ENCODE data around the gene AFF3.

Gene AFF3

DNA sequence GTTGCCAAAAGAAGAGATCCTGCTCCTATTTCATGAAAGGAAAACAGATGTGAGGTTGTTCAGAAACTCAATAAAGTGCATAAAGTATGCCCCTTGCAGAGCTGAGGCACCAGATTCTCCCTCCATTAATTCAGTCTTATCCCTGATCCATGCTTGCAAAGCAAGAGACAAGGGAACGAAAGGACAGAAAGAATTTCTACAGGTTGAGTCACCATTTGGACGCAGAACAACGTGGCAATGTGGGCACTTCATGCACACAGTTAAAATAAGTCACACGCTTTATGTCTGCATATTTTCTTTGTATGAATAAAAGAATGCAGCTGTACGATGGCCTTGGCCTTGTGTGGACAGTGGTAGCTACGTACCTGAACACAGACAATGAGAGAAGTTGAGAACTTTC lies 330.8 kb downstream of the AFF3 start:
- DNase-seq: no peak

DNA sequence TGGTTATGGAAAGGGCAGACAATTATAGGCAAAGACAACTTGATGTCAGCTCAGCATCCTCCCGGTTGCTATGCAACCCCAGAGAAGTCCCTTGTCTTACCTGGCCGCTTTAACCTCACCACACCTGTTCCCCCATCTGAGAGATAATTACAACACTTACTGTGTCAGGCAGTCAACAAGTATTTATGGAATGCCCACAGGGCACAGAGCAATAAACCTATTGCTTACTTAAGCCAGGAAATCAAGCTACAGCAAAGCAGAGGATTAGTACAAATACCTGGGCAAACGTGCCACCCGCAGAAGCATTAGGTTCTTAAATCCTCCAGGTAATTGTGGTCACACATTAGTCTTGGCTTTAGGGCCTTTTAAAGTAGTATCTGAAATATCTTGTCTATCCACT lies 332.2 kb downstream of the AFF3 start:
- no peak for DNase-seq

DNA sequence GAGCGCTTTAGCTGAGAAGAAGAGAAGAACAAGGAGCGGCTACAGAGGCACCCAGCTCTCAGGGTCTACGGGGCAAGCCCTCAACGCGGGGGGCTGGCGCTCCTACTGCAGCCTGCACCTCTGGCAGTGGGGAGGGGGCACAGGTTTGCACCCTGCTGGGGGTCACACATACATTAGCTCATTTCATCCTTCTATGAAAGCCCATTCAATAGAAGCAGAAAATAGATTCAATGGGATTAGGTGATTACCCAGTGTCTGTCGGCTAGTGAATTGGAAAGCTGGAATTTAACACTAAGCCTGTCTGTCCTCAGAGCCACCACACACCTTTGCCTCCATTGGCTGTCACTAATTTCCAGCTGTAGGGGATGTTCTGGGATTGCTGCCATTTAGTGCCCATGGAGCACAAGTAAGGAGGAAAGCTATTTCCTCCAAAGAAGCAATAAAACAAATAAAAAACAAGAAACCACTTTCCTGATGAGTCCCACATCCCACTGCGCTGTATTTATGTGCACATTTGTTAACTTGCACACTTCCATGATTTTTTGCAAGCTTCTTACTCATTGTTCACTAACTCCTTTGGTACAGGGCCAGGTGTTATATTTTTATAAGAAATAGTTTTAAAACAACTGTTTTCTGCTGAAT lies 333.0 kb downstream of the AFF3 start:
- DNase-seq: no peak

DNA sequence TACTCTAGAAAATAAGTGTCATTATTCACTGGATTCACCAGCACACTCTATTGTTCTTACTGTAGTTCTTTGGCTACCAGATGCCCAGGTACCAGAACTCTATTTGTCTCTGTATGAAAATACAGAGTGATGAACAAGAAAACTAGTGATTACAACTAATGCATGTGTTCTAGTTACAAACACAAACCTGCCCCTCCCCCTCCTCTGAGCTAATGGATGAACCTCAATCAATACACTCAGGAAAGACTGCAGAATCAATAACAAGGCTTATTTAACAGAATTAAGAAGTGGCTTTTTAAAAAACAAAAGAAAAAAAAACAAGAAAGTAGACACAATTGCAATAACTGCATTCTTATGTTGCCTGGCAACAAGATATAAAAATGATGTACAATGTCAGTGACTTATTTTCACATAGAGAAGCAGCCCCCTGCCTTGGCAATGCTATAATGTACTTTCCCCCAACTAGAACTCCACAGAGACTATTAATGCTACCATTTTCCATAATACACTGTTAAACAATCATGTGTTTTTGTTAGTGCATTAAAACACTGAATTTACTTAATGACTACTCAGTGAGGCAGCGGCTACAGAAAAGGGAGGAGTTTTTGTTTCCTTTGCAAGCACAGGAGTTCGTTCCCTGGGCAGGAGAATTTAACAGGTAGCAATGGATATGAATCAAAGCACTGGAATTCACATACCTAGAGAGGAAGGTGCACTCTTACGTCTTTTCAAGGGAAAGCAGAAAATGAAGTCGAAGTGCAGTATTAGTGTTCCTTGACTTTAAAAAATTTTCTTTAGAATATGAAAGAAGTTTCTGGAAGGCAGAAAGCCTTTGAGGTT lies 333.8 kb downstream of the AFF3 start:
- no peak for DNase-seq

DNA sequence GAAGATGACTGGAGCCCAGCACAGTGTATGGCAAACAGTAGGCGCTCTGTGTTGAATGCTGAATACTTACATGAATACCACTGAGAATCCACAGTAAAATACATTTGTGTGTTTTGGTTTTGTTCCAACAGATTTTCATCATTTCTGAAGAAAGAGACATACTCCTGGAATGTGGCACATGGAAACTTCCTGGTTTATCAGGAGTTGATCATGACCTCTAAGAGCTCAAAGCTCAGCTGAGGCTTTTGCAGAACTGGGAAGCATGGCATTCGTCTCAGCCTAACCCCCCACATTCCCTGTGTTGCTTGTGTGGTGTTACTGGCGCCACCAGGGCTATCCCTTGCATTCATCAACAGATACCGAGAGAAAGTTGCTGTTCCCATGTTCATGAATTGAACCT lies 335.6 kb downstream of the AFF3 start:
- DNase-seq: no peak

DNA sequence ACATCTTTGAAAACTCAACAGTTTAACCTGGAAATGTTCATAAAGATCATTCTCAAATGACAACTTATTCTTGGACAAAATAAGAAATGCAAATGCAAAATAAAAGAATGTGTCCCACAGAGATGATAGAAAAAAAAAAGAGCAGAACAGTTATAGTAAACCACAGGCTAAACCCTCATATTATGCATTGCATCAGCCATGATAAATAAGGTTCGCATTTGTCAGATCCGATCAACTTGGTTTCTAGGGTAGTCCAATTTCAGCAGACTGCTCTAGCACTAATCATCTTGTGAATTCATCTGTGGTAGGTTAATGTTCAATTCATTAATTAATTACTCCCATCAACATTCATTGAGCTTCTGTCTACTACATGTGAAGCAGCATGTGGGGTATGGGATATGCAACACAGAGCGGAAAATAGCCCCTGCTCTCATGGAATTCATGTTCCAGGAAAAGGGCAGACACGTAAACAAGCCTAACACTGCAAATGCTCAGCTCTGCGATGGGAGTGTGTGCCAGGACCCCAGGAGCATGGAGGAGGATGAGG lies 336.4 kb downstream of the AFF3 start:
- no peak for DNase-seq

DNA sequence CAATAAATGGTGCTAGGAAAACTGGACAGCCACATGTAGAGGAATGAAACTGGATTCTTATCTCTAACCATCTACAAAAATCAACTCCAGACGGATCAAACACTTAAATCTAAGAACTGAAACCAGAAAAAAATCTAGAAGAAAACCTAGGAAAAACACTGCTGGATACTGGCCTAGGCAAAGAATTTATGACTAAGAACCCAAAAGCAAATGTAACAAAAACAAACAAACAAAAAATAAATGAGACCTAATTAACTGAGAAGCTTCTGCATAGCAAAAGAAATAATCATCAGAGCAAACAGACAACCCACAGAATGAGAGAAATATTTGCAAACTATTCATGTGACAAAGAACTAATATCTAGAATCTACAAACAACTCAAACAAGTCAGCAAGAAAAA lies 338.5 kb downstream of the AFF3 start:
- no peak for DNase-seq

DNA sequence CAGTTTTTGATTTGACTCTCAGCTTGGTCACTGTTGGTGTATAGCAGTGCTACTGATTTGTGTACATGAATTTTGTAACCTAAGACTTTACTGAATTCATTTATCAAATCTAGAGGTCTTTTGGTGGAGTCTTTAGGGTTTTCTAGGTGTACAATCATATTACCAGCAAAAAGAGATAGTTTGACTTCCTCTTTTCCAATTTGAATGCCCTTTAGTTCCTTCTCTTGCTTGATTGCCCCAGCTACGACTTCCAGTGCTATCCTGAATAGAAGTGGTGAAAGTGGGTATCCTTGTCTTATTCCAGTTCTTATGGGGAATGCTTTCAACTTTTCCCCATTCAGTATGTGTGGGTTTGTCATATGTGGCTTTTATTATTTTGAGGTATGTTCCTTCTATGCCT lies 339.7 kb downstream of the AFF3 start:
- DNase-seq: no peak

DNA sequence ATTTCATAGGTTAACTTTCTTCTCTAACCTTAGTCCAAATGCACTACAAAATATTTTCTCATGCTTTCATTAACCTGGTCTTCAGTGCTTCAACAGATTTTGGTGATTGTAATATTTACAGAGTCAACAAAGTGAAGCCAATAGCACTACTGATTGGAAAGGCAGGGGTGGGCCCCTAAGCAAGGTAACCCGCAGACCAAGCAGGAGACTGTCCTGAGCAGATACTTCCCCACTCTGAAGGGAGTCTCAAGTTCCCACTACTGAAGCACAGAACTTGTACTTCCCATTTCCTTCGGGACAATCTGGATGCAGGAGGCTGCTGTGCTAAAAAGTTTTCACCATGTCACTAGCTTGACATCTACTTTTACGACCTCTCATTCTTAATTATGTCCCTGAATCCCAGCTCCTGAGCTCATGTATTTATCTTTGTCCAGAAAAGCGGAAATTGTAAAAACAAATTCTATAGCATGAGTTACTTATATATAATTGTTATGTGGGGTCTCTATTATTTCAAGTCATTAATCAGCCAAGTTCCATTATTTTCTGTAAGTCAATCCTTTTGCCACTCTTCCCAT lies 341.0 kb downstream of the AFF3 start:
- DNase-seq: no peak

DNA sequence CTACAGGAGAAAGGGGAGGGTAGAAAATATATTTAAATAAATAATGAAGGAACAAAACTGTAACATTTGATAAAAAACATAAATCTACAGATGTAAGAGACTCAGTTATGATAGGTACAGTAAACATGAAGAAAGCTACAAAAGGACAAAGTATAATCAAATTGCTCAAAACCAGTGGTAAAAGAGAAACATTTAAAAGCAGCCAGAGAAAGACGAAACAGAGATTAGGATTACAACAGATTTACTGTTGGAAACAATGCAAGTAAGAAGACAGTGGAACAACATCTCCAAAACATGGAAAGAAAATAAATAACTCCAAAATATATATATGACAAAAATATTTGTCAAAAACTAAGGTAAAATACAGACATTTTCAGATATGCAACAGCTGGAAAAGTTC lies 344.9 kb downstream of the AFF3 start:
- no peak for DNase-seq

DNA sequence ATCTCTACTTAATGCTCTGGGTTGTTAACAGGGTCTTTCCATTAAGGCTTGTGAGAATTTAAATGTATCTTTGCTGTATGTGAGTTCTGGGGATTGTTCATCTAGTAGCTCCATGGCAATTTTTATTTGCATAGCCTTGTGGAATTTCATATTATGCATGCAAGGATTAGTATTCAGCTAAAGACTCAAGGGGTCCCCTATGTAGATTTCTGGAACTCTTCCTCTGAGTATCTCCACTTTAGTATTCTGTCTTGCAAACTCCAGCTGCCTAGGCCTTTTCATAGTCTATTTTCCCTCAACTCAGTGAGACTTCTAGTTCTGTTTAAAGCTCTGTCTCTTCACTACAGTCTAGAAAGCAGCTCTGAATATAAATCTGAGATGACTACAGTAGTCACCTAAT lies 348.0 kb downstream of the AFF3 start:
- DNase-seq: no peak

DNA sequence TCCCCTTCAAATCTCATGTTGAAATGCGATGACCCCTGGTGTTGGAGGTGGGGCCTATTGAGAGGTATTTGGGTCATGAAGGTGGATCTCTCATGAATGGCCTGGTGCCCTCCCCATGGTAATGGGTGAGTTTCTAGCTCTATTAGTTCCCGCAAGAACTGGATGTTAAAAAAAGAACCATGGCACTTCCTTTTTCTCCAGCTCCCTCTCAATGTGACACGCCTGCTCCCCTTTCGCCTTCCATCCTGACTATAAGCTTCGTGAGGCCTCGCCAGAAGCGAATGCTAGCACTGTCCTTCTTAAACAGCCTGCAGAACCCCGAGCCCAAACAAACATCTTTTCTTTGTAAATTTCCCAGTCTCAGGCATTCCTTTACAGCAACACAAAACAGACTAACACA lies 349.4 kb downstream of the AFF3 start:
- no peak for DNase-seq

DNA sequence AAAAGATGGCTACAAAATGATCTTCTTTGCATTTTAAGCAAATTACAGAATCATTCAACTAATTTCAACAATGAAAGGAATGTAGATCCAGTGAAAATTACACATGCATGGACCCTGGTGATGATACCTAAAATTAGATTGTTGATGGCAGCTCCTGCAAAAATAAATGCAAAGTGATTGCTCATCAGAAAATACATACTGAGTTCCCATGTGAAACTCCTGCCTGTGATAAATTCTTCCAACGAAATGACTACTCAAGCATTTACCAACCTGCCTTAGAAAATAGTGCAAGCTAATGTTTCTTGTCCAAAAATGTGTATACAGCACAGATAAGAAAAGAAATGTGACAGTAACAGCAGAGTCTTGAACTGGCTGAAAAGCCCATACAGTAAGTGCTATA lies 352.5 kb downstream of the AFF3 start:
- no peak for DNase-seq

DNA sequence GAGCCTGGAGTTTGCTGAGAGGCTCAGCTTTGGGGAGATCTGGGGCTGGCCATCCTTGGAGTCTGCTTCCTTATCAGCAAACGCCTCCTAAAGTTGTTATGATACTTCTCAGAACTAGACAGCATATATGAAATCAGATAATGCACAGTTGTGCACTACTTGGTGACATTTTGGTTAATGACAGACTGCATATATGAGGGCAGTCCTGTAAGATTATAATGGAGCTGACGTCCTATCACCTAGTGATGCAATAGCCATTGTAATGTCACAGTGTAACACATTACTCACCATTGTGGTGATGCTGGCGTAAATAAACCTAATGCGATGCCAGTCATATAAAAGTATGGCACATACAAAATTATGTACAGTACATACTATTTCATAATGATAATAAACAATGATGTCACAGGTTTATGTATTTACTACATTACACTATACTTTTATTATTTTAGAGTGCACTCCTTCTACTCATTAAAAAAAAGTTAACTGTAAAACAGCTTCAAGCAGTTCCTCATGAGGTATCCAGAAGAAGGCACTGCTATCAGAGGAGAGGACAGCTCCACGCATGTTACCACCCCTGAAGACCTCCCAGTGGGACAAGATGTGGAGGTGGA lies 354.5 kb downstream of the AFF3 start:
- DNase-seq: no peak

DNA sequence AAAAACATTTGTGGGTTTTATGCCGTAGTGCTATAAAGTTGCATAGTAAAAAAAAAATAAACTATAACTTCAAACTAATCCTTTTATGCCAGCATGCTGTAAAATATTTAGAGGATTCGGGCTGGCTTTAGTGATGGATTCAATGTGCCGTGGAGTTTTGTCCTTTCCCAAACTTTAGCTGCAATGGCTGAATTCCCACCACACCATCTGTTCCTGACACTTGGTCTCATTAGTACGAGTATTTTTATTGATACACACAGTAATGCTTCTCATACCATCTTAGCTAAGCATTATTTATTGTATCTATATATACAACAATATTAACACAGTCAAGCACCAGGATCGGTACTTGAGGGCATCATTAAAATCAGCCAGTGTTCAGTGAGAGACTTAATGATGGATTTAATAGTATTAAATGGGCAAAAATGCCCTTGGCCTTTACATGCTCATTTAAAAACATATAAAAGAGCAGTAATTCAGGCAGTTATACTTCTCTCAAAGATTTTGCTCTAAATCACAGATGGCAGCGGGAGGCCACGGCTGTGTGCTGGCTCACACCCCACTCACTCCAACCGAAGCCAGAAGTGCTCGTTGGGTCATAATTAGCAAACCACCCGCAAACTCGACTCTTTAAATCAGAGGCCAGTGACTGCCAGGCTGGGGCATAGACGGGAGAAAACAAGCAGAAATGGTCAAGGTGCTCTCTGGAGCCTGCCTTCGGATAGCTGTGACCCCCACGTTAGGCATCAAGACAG lies 355.6 kb downstream of the AFF3 start:
- DNase-seq: no peak

DNA sequence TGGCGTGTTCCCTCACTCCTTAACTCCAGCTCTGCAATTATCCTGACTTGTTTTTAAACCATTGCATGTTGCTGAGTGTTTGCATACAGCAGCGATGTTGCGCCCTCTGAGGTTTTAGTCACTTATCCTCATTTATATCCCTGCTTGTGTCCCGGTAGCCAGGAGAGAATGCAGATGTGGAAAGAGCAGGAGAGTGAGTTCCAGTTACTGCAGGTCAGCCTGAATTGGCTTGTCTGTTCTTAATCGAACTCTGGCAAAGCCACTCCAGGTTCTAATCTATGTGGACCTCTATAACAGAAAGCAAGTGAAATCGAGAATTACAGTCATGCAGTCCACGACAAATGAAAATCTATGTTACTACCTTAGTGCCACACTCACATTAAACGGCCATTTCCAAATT lies 357.4 kb downstream of the AFF3 start:
- no peak for DNase-seq

DNA sequence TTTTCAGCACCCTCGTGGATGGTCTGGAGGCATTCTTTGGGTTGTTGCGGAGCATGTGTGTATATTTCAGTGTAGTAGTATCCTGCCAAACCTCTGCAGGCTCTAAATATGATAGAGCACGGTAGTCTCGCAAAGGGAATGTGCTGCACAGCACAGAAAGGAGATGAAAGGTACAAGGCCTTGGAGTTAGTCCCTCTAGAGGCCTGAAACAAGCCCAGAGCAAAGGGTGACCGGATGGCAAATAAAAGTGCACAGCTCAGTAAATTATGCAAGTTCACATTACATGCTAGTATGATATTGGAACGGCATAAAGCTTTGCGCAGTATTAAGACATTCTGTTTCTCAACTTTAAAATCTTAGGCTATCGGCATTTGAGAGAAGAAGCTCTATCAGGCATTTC lies 358.1 kb downstream of the AFF3 start:
- no peak for DNase-seq

DNA sequence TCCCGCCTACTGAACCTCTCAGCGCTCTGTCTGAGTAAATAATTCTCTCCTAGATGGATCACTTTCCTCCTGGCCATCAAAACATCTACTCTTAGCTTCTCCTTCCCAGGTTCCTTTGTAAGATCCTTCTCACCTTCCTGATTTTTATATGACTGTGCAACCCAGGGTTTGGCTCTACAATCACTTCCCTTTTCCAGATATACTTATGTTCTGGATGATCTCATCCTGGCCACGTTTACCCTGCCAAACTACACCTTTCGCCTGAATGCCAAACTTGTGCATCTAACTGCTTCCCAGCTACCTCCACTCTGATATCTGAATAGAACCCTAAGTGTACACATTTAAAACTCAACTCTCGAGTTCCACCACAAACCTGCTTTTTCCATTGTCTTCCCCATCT lies 362.1 kb downstream of the AFF3 start:
- DNase-seq: no peak

DNA sequence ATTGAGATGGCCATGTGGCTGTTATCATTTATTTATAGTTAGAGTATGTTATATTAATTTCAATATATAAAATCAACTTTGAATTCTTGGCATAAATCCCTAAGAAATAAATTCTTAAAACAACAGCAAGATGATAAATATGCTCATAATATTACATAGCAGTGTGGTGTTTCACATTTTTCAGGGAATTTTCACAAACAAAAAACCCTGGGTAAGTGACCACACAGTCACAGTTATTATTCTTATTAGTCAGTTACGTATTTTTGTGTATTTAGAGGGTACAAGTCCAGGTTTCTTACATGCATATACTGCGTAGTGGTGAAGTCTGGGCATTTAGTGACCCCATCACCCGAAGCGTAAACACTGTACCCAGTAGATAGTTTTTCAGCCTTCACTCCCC lies 363.1 kb downstream of the AFF3 start:
- DNase-seq: no peak

DNA sequence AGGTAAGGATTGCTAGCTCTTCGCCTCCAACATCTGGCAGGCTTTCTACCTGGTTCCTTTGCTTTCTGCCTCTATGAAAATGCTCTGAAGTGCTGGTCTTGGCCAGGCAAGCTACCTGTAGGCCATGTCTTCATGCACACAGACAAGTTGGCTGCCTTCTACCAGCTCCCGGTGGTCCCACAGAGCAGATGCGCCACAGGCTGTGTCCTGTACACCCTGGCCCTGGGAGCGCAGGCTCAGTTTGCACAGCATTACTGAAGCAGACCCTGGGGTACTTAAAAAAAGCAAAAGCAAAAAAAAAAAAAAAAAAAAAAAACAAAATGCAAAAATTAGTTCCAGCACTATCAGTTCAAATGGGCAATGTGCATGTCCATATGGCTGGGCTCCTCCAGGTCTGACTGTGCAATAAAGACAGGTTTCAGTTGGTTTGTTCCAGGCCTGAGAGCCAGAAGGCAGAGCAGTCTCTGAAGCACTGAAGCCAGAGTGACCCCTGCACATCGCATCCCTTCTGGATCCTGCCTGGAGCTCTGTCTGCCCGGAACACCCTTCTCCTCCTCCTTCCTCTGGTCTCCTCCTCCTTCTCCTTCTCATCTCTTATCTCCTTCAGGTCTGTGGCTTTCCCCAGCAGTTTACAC lies 364.6 kb downstream of the AFF3 start:
- DNase-seq: no peak

DNA sequence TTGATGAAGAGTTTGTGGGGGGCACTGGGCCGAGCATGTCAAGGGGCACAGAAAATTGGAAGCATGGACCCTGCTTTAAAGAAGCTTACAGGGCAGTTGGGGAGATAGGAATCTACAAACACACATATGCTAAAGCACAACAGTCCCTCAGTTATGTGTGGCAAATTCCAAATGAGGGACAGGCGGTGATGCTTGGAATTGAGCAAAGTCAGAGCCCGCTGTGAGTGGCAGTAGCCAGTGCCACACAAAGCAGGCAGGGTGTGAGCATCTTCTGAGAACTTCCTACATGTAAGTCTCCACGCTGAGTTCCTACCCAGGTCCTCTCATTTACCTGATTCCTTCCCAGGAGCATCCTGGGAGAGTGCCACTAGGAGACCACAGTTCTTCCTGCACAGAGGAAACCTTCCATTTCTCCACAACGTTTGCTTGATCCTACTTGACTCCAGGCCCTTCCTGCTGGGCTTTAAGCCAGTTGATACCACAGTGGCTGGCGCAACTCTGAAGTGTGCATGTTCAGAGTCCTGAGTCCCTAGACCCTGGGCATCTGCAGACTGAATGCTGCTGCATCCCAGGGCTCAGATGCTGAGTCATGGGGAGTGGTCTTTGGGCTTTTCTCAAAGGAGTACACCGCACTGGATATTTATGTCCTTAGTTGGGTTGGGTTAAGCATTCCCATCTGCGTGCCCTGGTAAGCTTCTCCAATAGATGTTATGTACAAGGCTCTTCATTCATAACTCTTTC lies 365.3 kb downstream of the AFF3 start:
- DNase-seq: no peak
